Glutamatergic neuron (in vitro differentiated cells): ENCODE results near the gene ASPN. TPM values are rescaled to one million over a fixed set of nuclear protein-coding genes. Genes with fewer than 3 reads are reported as not detected.

Experiments used
- DNase-seq: peaks from one replicate; pipeline ENCODE4 v3.0.0; 2022
- H3K27ac Mint-ChIP-seq: one replicate; pipeline ENCODE4 v1.8.0; 2020; ENCODE audit warnings: mild to moderate bottlenecking, mixed read lengths, inconsistent platforms; ENCODE audit not compliant: unreplicated experiment
- H3K27me3 Mint-ChIP-seq: one replicate; pipeline ENCODE4 v1.8.0; 2020; ENCODE audit warnings: mild to moderate bottlenecking, moderate library complexity, mixed read lengths, inconsistent platforms; ENCODE audit not compliant: unreplicated experiment
- H3K36me3 Mint-ChIP-seq: one replicate; pipeline ENCODE4 v1.8.0; 2020; ENCODE audit warnings: mild to moderate bottlenecking, mixed read lengths, inconsistent platforms; ENCODE audit not compliant: unreplicated experiment
- H3K4me1 Mint-ChIP-seq: one replicate; pipeline ENCODE4 v1.8.0; 2020; ENCODE audit warnings: mild to moderate bottlenecking, low read depth, mixed read lengths, inconsistent platforms; ENCODE audit not compliant: unreplicated experiment
- H3K4me3 Mint-ChIP-seq: one replicate; pipeline ENCODE4 v1.8.0; 2020; ENCODE audit warnings: mild to moderate bottlenecking, mixed read lengths, inconsistent platforms; ENCODE audit not compliant: unreplicated experiment
- H3K9me3 Mint-ChIP-seq: one replicate; pipeline ENCODE4 v1.8.0; 2020; ENCODE audit warnings: mild to moderate bottlenecking, moderate library complexity, mixed read lengths, inconsistent platforms; ENCODE audit not compliant: unreplicated experiment
- CTCF ChIP-seq: fragments of 200-600 bp; sonication (generic); IDR thresholded peaks from one replicate; pipeline ENCODE4 v1.5.0; 2021; ENCODE audit not compliant: partially characterized antibody, unreplicated experiment
- total RNA-seq: library from RNA; stranded (reverse); fragmentation: NEBNext Ultra II Directional; extraction: Animal tissue kit (Norgen Biotek cat#: 25700); gene quantifications from one replicate; pipeline ENCODE4 v1.2.1, GENCODE V29; 2021; ENCODE audit not compliant: unreplicated experiment

ASPN gene
- total RNA-seq, 1 donor from 2014 or later, result not detected

GRCh38 chr9:92512622-92513021 is 30.3 kb upstream of the ASPN start:
- H3K4me1 Mint-ChIP-seq, result peaks cover 24% of the 10 kb centered on the region
- no peak for TF ChIP-seq CTCF
- H3K4me3 Mint-ChIP-seq, result peak overlapping the region; percentile 11
- peak overlapping the region; percentile 86 for H3K27ac Mint-ChIP-seq
- H3K36me3 Mint-ChIP-seq, result no peaks in the 10 kb centered on the region
- peaks cover 4% of the 10 kb centered on the region for H3K27me3 Mint-ChIP-seq
- H3K9me3 Mint-ChIP-seq, result peaks cover 5% of the 10 kb centered on the region
- no peak for DNase-seq

- H3K9me3 Mint-ChIP-seq, result peaks cover 5% of the 10 kb centered on the region
- TF ChIP-seq CTCF, result no peak
- no peak for DNase-seq
- H3K27me3 Mint-ChIP-seq, result peaks cover 4% of the 10 kb centered on the region
- H3K4me3 Mint-ChIP-seq, result no peak overlapping the region
- no peaks in the 10 kb centered on the region for H3K36me3 Mint-ChIP-seq
- H3K4me1 Mint-ChIP-seq, result peaks cover 28% of the 10 kb centered on the region
- H3K27ac Mint-ChIP-seq, result no peak overlapping the region
Measured at GRCh38 chr9:92510747-92511146, 28.4 kb upstream of the ASPN start.

GRCh38 chr9:92509050-92509449 is 26.7 kb upstream of the ASPN start:
- Mint-ChIP-seq H3K9me3 (peaks cover 3% of the 10 kb centered on the region), H3K4me1 (peaks cover 28% of the 10 kb centered on the region), H3K27me3 (peaks cover 4% of the 10 kb centered on the region), H3K36me3 (no peaks in the 10 kb centered on the region), H3K27ac (no peak overlapping the region), H3K4me3 (no peak overlapping the region)
- no peak for DNase-seq
- no peak for TF ChIP-seq CTCF

GRCh38 chr9:92508018-92508820 is 25.9 kb upstream of the ASPN start:
- Mint-ChIP-seq H3K36me3 (no peaks in the 10 kb centered on the region), H3K27ac (no peak overlapping the region), H3K4me1 (peaks cover 25% of the 10 kb centered on the region)

More at GRCh38 chr9:92508018-92508820, 25.9 kb upstream of the ASPN start:
- H3K4me3 Mint-ChIP-seq, result no peak overlapping the region
- H3K9me3 Mint-ChIP-seq, result peaks cover 3% of the 10 kb centered on the region
- TF ChIP-seq CTCF, result no peak
- peaks cover 4% of the 10 kb centered on the region for H3K27me3 Mint-ChIP-seq
- DNase-seq, result peak; percentile 24
